H7 (cell line): ENCODE results near the gene ETS1. TPM values are rescaled to one million over a fixed set of nuclear protein-coding genes. Genes with fewer than 3 reads are reported as not detected.

Experiments used
- DNase-seq: peaks from one replicate; pipeline ENCODE4 v3.0.0; 2012
- H3K27me3 ChIP-seq: 2 replicates; pipeline ENCODE4 v1.6.0; 2011; ENCODE audit warnings: mild to moderate bottlenecking, low read length; ENCODE audit not compliant: control insufficient read depth, insufficient read depth
- H3K36me3 ChIP-seq: replicated peaks from 2 replicates; pipeline ENCODE4 v1.5.1; 2011; ENCODE audit warnings: low read length; ENCODE audit not compliant: control insufficient read depth, insufficient read depth
- H3K4me3 ChIP-seq: 2 replicates; pipeline ENCODE4 v1.5.1; 2011; ENCODE audit warnings: low read depth, mild to moderate bottlenecking, control low read depth, low read length, moderate library complexity; ENCODE audit not compliant: insufficient read depth
- total RNA-seq: library from RNA; depleted of rRNA; stranded (reverse); fragments of >200 nt; shearing (Covaris generic); gene quantifications from 2 replicates; pipeline ENCODE4 v1.2.3, GENCODE V29; 2014

The ETS1 gene
- total RNA-seq, 1 experiment from 2014 or later, result 24.1 TPM

- DNase-seq, result no peak
- H3K27me3 ChIP-seq, result no peaks in the 10 kb centered on the region
- no peak overlapping the region for H3K4me3 ChIP-seq
- H3K36me3 ChIP-seq, result peaks cover 1% of the 10 kb centered on the region; the same call in 1 of the 2 replicates
These were observed 113.7 kb downstream of the ETS1 start for GRCh38 chr11:128473636-128474035.

GRCh38 chr11:128472128-128473089 is 114.9 kb downstream of the ETS1 start:
- Histone ChIP-seq H3K36me3 (peaks cover 4% of the 10 kb centered on the region; the same call in 1 of the 2 replicates), H3K27me3 (no peaks in the 10 kb centered on the region), H3K4me3 (no peak overlapping the region)
- no peak for DNase-seq

GRCh38 chr11:128471138-128471661 is 116.2 kb downstream of the ETS1 start:
- H3K36me3 ChIP-seq, result peaks cover 5% of the 10 kb centered on the region; the same call in 1 of the 2 replicates
- H3K4me3 ChIP-seq, result no peak overlapping the region
- no peaks in the 10 kb centered on the region for H3K27me3 ChIP-seq
- no peak for DNase-seq

DNA sequence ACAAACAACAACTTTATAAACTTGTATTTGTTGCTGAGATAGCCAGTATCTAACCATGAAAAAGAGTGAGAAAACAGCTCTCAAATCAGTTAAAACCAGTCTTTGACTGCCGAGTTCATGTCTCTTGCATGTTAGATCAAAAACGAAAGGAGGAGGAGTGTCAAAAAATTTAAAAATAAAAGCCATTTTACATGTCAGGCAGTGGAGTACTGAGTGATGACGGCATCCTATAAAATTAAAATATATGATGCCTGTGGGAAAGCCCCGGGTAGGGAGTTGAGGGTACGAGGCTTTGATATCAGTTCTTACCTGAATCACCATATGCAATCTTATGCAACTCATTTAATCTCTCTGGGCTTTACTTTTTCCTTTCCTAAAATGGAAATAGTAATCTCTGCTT is 117.3 kb downstream of the ETS1 start:
- H3K36me3 ChIP-seq, result peaks cover 5% of the 10 kb centered on the region
- no peak for DNase-seq
- no peaks in the 10 kb centered on the region for H3K27me3 ChIP-seq
- no peak overlapping the region for H3K4me3 ChIP-seq

GRCh38 chr11:128469220-128469619 is 118.1 kb downstream of the ETS1 start:
- DNase-seq, result no peak
- Histone ChIP-seq H3K27me3 (no peaks in the 10 kb centered on the region), H3K36me3 (peaks cover 5% of the 10 kb centered on the region), H3K4me3 (no peak overlapping the region)

GRCh38 chr11:128468111-128468510 is 119.2 kb downstream of the ETS1 start:
- H3K27me3 ChIP-seq, result no peaks in the 10 kb centered on the region
- H3K4me3 ChIP-seq, result no peak overlapping the region
- DNase-seq, result no peak
- peaks cover 3% of the 10 kb centered on the region for H3K36me3 ChIP-seq

DNA sequence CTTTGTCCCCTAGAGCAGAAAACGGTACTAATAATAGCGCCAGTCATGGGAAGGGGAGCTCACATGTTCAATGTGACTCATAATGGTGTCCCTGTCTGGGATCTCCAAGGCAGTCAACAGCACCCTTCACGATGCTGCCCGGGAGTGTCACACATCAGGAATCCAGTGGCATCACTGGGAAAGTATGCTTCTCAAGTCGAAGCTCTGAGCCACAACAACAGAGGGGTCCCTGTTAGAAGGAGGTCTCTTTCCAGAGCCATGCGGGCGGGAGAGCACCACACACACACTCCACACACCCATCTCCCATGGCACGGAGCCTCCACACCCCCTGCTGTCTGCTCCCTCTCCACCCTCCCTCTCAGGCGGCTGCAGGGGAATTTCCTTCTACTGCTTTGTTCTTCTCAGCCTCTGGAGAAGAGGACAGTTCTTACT is 119.7 kb downstream of the ETS1 start:
- no peak for DNase-seq
- no peak overlapping the region for H3K4me3 ChIP-seq
- no peaks in the 10 kb centered on the region for H3K27me3 ChIP-seq
- peaks cover 3% of the 10 kb centered on the region for H3K36me3 ChIP-seq

- H3K36me3 ChIP-seq, result peaks cover 6% of the 10 kb centered on the region
- H3K4me3 ChIP-seq, result no peak overlapping the region
- H3K27me3 ChIP-seq, result no peaks in the 10 kb centered on the region
- DNase-seq, result no peak
These were observed 120.3 kb downstream of the ETS1 start for GRCh38 chr11:128467041-128467440.

- H3K36me3 ChIP-seq, result peaks cover 6% of the 10 kb centered on the region
- DNase-seq, result no peak
- H3K27me3 ChIP-seq, result no peaks in the 10 kb centered on the region
- no peak overlapping the region for H3K4me3 ChIP-seq
These were observed 121.2 kb downstream of the ETS1 start for GRCh38 chr11:128465946-128466705.

DNA sequence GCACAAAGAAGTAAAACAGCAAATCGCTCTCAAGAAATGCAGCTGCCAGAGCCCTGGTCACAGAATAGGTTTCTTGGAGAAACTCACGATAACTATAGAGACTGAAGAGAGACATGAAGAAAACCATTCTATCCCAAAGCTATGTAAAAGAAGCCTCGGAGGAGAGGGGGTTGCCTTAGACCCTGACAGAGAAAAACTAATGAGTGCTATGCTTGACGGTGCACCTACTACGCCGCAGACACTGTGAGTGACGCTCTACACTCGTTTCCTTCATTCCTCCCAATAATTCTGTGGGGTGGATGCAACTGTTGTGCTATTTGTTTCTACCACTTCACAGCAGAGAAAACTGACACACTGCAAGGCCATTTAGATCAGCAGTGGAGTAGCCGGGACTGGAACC is 121.8 kb downstream of the ETS1 start:
- peaks cover 6% of the 10 kb centered on the region for H3K36me3 ChIP-seq
- no peaks in the 10 kb centered on the region for H3K27me3 ChIP-seq
- no peak overlapping the region for H3K4me3 ChIP-seq
- no peak for DNase-seq

DNA sequence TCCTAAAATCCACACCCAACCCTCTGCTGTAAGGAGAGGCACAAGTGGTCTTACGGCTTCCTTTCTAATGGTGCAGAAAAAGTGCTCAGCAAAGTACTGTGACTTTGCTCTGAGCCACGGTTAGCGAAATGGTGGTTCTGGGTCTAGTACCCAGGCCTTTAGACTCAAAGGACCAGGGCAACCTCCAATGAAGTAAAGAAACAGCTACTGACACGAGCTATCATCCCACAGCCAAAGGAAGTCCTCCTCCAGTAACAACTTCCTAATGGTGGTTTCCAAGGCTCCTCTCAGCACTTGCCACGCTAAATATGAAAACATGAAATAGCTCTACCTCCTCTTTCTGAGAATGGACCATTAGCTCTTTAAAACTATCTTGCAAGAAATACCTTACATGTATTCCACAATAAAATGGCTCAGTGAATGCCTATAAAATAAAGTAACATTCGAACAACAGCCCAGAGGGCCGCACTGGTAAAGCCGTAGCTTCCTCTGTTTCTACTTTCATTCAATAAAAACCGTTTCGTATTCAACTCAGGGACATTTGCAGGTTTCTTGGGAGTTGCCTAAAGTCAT is 122.4 kb downstream of the ETS1 start:
- no peak for DNase-seq
- peaks cover 6% of the 10 kb centered on the region for H3K36me3 ChIP-seq
- H3K4me3 ChIP-seq, result no peak overlapping the region
- H3K27me3 ChIP-seq, result no peaks in the 10 kb centered on the region

- no peaks in the 10 kb centered on the region for H3K27me3 ChIP-seq
These were observed 123.4 kb downstream of the ETS1 start for GRCh38 chr11:128463979-128464378.

DNA sequence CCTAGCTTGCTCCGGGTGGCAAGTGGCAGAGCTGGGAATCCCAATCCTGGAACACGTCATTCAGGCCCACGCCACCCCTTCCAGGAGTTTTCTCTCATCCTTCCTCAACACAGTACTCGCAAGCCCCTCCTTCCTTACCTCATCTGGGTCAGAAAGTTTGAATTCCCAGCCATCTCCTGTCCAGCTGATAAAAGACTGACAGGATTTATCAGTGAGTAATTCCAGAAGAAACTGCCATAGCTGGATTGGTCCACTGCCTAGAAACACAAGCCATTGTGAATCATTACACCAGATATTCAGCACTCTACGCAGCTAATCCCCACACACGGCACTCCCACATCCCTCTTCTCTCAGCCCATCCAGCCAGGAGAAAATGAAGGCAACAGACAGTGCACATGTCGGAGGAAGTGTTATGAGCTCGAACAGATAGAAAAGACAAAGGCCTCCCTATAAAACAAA is 124.0 kb downstream of the ETS1 start:
- H3K27me3 ChIP-seq, result no peaks in the 10 kb centered on the region
- H3K36me3 ChIP-seq, result peaks cover 6% of the 10 kb centered on the region
- DNase-seq, result no peak
- H3K4me3 ChIP-seq, result no peak overlapping the region

More at GRCh38 chr11:128463979-128464378, 123.4 kb downstream of the ETS1 start:
- no peak for DNase-seq
- Histone ChIP-seq H3K4me3 (no peak overlapping the region), H3K36me3 (peaks cover 6% of the 10 kb centered on the region)

DNA sequence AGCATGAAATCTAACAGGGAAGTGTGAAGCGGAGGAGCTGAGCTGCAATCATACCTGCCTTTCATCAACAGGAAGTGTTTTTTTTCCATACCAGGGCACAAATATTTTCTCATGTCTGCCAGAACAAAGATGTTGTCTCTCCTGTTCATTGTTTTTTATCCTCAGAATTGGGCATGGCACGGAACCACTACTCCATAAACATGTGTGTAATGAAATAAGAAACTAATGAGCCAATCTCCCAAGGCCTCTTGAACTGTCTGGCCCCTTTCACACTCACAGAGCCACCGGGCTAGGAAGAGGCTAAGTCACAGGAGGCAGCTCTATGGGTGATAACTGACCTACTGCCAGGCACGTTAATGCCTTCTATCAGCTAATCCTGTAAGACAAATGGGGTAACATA is 124.4 kb downstream of the ETS1 start:
- Histone ChIP-seq H3K27me3 (no peaks in the 10 kb centered on the region), H3K36me3 (peaks cover 4% of the 10 kb centered on the region), H3K4me3 (no peak overlapping the region)
- DNase-seq, result no peak
